Central memory CD4-positive, alpha-beta T cell (primary cell): ENCODE data around the gene GXYLT1.
"Not testable (repeated sequence)": the region's sequence is repeated elsewhere in the genome, so short reads cannot be mapped to it uniquely, and the experiment has no call there.

Experiments used
- DNase-seq: peaks from one replicate; pipeline ENCODE4 v3.0.0; 2022
- total RNA-seq, 3 experiments: gene quantifications; one replicate each; lab custom pipeline; 2026; lab: John Stamatoyannopoulos, UW

Gene GXYLT1, protein sequence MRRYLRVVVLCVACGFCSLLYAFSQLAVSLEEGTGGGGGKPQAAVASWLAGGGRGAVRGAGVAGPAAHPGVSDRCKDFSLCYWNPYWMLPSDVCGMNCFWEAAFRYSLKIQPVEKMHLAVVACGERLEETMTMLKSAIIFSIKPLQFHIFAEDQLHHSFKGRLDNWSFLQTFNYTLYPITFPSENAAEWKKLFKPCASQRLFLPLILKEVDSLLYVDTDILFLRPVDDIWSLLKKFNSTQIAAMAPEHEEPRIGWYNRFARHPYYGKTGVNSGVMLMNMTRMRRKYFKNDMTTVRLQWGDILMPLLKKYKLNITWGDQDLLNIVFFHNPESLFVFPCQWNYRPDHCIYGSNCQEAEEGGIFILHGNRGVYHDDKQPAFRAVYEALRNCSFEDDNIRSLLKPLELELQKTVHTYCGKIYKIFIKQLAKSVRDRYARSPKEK
- total RNA-seq: 25.5 to 29.2 (median 27.0) reads per million in 3 experiments

DNA sequence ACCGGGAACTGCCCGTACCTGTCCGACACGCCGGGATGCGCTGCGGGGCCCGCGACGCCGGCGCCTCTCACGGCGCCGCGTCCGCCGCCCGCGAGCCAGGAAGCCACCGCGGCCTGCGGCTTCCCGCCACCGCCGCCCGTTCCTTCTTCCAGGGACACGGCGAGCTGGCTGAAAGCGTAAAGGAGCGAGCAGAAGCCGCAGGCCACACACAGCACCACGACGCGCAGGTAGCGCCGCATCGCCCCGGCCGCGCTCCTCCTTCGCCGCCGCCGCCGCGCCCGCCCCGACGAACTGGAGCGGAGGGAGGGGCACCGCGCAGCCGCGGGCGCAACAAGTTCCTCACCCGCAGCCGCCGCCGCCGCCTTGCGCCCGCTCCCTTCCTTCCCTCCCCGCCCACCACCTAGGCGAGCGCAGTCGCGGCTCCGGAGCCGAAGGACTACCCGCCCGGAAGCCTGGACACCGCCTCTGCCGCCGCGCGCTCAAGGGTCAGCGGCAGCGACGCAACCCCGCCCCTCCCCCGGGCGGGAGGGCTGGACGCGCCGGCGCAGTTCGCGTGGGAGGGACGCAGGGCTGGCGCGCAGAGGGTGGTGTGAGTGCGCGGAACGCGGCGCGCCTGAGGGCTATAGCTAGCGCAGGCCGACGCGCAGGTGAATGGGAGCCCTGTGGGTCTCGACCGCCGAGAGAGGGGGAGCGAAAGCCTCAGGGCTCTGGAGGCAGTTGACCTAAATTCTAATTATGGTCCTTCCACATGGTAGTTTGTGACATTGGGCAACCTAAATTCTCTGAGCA is at the start of gene GXYLT1:
TSS of gene GXYLT1 (minus strand) at position 467 of the 789 bp plus-strand sequence. CDS start at position 239, 228 bp downstream.
- peak; percentile 72 for DNase-seq

DNA sequence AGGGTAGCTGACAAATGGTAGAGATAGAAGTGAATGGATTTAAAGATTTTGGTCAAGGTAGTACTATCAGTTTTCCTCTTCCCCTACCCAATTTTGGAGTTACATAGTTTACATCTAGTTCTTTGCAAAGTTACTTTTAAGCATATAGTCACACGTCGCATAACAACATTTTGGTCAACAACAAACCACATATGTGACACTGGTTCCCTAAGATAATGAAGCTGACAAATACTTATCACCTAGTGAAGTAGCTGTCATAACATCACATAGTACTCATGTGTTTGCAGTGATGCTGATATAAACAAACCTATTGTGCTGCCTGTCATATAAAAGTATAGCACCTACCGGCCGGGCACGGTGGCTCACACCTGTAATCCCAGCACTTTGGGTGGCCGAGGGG is 48.0 kb upstream of the GXYLT1 start:
- DNase-seq: no peak

DNA sequence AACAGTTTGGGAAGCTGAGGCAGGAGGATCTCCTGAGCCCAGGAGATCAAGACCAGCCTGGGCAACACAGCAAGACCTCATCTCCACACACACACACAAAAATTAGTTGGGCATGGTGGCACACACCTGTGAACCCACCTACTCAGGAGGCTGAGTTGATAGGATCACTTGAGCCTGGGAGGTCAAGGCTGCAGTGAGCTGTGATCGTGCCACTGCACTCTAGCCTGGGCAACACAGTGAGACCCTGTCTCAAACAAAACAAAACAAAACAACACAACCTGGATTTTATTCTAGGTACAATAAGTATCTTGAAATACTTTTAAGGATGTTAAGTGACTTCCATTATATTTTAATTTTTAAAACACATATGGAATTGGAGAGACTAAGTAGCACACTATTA is 47.6 kb upstream of the GXYLT1 start:
- no peak for DNase-seq

DNA sequence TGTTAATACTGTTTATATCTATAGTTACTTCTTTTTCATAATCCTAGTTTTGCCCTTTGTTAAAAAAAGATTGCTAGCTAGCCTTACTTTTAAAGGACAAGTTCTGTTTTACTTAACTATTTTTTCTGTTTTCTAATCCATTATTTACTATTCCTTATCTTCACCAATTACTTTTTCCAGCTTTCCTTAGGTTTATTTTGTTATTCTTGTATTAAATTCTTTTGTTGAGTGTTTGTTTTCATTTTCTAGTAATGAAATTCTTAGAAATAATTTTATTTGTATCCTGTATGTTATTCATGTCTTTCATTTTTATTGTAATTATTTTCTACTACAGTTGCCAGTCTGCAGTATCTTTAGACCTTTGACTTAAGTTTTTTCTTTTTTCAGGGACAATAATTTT is 45.7 kb upstream of the GXYLT1 start:
- no peak for DNase-seq

DNA sequence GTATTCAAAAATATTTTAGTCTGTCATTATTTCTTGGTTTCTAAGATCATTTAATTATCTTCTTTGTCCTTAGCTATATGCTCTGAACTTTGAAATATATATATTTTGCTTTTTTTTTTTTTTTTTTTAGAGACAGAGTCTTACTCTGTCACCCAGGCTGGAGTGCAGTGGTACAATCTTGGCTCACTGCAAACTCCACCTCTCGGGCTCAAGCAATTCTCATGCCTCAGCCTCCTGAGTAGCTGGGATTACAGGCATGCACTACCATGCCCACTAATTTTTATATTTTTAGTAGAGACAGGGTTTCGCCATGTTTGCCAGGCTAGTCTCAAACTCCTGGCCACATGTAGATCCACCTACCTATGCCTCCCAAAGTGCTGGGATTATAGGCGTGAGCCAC is 43.6 kb upstream of the GXYLT1 start:
- not testable (repeated sequence) for DNase-seq

DNA sequence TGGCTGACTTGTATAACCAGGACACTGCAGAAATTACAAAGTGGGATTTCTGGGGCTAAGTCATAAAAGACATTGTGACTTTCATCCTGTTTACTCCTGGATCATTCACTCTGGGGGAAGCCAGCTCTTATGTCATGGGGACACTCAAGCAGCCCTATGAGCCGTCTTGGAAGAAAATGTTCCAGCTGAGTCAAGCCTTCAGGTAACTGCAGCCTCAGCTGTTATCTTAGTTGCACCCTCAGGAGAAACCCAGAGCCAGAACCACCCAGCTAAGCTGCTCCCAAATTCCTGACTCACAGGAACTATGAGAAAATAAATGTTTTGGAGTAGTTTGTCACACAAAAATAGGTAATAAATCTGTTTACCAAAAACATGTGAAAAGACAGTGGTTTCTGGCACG is 43.1 kb upstream of the GXYLT1 start:
- no peak for DNase-seq

DNA sequence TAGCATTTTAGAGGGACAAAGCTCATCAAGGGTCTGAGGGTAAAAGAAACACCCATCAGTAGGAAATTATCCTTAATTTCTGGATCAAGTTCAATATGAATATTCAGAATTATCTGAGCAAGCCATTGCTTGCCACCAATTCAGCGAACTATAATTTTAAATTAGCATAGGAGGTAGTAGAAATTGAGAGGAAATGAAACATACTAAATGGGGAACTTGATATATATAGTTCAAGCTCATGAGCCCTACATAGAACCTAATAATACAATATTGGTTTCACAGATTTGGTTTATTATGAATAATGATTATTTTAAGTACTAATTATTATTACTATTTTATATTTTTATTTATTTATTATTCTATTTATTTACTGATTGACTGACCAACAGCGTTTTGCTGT is 42.1 kb upstream of the GXYLT1 start:
- no peak for DNase-seq

DNA sequence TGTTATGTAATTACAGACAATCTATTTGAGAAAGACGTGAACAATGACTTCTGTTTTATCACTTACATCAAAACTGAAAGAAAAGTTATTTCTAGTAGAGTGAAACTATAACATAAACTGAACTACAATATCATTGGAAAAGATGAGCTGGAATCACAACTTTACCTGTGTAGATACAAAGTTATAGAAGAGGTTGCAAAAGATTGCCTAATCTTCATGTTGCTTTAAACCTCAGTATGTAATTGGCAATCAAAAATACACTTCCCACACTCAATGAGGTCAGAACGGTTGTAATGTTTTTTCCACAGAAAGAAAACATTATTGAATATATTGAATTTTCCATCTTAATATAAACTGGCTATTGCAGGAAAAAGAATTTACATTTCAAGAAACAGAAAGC is 37.7 kb upstream of the GXYLT1 start:
- DNase-seq: no peak

DNA sequence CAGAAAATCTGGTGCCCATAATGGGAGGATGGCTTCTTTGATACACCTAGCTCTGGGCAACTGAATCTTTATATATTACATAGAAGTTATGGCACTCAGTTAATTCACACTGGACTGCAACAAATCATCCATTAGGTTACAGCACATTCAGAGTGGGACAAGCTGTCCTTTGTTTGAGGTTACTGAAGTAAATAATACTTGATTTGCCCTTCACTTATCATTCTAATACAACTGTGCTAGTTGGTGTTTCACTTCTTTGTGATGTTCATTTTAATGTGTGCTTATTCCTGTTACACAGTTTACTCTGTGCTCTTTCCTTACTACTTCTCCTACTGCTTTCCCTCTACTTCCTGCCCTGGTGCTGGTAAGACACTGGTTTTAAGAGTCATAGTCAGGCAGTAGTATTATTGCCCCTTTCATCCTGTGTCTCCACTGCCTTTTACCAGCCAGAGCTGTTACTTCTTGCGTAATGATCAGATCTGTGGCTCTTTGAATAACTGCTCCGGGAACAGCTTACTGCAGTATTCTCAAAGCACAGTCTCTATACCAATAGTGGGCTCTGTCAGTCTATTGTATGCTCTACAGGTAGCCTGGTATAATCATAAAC is 36.4 kb upstream of the GXYLT1 start:
- no peak for DNase-seq

DNA sequence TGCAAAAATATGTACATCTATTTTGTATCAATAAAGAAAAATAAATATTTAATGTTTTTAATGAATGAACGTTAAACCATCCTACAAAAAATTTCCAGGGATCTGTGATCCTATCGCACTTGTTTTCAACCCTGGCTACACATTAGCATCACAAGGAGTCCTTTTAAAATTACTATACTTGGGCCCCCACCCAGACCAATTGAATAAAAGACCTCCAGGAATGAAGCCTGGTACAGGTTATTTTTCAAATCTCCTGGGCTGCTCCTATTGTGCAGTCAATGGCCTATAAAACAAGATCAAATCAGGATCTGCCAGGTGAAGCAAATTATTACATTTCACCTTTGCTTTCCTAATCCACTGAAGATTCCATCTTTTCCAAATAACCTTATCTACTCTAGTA is 33.4 kb upstream of the GXYLT1 start:
- no peak for DNase-seq

DNA sequence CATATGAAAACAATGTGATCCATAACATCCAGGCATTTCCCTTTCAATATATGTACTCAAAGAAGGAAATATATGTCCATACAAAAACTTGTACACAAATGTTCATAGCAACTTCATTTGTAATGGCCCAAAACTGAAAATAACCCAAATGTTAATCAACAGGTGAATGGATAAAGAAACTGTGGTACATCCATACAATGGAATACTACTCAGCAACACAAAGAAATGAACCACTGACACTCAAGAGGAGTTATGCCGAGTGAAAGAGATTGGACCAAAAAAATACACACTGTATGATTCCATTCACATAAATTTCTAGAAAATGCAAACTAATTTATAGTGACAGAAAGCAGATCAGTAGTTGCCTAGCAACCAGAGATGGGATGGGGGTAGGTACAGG is 30.3 kb upstream of the GXYLT1 start:
- no peak for DNase-seq

DNA sequence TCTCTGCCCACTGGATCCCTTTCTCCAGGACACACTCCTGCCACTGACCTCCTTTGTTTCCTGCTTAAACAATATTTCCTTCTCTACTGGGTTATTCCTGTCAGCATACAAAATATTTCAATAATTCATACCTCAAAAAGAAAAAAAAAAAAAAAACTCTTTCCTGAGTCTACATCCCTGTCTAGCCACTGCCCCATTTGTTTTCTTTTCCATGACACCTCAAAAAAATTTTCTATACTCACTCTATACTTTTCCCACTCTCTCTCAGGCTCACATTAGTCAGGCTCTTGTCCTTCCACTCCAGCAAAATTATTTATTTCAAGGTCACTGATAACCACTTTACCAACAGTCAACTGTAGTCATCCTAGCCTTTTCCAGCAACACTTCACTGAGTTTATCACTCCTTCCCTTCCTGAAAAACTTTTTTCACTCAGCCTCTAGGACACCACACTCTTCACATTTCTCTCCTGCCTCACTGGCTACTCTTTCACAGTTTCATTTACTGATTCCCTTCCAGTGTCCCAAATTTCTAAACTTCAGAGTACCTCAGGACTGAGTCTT is 29.4 kb upstream of the GXYLT1 start:
- no peak for DNase-seq

DNA sequence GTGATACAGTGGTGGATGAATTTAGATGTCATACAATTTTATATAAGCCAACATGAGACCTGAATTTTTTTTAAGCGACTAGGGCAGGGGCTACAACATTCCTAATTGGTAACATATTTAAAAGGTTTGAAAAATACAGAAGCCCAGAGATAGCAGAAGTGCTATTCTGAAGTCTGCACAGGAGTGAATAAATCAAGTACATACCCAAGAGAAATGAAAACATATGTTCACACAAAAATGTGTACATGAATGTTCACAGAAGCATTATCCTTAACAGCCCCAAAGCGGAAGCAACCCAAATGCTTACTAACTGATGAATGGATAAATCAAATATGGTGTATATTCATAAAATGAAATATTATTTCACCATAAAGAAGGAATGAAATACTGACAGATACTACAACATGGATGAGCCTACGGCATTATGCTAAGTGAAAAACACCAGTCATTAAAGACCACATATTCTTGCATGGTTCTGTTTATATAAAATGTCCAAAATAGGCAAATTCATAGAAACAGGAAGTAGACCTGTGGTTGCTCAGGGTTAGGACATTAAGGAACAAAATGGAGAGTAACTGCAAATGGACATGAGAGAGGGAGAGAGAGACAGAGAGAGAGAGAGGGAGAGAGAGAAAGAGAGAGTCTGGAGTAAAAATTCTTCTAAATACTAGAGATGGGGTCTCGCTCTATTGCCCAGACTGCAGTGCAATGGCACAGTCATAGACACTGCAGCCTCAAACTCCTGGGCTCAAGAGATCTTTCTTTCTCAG is 28.0 kb upstream of the GXYLT1 start:
- DNase-seq: no peak

DNA sequence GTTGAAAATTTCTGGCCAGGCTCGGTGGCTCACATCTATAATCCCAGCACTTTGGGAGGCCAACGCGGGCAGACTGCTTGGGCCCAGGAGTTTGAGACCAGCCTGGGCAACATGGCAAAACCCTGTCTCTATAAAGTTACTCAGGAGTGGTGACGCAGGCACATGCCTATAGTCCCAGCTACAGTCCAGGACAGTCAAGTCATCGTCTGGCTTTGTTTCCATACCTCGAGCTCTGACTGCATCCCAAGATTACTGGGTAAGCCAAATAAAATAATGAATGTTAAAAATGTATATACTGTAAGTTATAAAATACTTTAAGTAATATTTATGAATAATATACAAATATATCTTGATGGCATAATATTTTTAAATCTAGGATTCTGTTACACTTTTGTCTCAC is 23.0 kb upstream of the GXYLT1 start:
- DNase-seq: no peak

DNA sequence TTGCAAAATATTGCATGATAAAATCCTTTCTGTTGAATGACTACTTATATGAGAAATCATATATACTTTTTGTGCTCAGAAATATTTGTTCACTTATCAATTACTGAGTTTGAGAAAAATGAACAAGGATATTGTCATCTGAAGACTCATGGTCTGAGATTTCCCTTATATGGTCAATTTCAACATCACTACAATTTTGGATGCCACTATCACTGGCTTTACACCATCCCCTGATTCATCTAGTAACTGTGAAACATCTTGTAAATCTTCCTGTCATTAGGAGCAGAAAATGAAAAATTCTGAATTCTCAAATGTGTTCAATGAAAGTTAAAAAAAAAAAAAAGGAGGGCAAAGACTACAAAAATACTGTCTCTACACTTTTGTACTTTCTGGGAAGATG is 21.8 kb upstream of the GXYLT1 start:
- no peak for DNase-seq

DNA sequence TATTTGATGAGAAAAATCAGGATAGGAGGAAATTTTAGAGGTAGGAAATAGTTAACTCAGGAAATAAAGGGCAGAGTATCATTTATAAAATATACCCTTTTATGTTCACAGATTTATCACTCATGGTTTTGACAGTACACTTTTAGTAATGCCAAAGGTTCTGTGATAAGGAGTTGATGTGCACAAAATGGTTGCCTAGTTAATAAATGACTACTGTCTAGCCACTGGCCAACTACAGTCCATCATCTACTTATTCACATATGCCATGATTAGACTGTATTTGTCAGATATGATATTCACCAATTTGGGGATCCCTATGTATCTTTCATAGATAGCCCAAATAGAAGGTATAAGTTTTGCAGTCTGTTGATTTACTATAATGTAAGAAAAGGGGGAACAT is 19.2 kb upstream of the GXYLT1 start:
- DNase-seq: no peak

DNA sequence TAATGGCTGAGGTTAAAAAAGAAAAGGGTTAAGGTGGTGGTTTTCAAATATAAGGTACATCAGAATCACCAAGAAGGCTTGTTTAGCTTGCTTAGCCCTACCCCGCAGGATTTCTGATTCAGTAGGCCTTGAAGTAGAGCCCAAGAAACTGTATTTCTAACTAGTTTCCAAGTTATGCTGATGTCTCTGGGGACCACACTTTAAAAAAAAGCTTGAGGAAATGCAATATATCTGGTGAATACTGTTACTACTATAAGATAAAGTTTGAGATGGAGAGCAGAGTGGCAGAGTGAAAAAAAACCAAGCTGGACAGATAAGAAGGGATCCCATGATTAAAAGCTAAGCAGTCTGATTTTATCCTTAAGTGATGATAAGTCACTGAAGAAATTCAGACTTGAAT is 18.3 kb upstream of the GXYLT1 start:
- no peak for DNase-seq

DNA sequence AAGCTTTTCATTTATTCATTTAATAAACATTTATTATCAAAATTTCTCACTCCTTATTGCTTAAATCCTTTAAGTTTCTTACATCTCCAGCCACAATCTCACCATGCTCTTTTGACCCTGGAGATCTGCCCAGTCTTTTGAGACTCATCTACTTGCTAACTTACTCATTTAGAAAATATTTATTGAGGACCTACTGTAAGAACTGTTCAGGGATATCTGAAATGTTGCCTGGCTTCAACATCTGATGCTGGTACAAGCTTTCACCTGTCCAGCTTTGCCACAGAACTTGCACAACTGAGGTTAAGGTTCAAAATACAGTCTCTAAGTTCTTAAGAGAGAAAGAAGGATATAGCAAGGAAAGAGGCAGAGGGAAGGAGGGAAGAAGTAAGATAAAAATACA is 17.5 kb upstream of the GXYLT1 start:
- DNase-seq: no peak

DNA sequence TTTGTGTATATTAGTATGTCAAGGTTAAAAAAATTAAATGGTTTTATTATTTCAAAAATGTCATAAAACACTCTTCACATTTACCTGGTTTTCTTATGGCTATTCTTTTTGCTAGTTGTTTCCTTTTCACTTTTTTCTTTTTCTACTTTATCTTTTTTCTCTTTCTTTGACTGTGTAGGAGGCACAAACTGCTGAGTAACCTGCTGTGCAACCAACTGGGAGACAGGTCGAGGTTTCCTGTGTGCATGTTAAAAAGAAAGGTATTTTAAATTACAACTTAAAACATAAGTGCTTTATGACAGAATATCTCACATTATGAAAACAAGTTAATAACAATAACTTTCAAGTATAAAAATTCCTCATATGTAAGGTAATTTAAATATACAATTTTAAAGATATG is 16.9 kb upstream of the GXYLT1 start:
- DNase-seq: no peak

DNA sequence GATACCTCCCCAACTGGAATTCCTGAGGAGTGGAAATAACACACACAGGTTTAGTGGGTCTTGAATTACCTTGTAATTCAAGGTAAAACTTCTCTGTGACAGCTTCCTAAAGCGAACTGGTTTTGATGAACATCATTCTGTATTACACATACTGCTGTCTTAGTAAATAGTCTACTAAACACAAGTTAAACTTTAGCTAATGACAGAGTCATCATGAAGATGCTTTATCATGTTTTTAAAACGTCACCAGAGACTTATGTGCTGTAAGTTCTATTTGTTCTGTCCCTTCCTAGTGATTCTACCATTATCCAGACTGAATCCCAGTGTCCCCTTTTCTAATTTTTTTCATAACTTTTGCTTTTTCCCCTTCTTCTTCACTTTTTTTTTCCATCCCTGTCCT is 11.6 kb upstream of the GXYLT1 start:
- DNase-seq: no peak

DNA sequence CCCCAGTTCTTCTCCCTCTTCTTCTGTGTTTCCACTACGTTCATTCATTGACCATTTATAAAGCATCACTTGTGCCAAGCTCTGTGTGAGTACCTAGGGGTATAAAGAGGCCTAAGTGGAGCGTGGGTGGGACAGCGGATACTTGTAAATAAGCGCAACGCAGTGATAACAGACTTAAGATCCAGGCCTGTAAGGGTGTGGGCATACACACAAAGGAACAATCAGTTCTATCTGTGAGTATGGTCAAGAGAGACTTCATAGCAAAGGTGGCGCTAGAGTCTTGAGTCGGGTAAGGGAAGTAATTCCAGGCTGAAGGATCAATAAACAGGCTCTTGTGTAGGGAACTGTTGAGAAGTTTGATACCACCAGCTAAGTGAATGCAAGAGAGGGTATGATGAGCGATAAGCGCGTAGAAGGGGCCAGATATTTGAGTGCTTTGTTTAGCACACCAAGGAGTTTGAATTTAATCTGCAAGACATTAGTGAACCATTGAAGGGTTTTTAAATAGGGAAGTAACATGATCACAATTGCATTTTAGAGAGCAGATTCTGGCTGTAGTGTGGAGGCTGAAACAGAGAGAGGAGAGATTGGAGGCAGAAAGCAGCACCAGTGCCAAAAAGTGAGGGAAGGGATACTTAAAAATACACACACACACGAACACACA is 1.0 kb upstream of the GXYLT1 start:
- DNase-seq: no peak

DNA sequence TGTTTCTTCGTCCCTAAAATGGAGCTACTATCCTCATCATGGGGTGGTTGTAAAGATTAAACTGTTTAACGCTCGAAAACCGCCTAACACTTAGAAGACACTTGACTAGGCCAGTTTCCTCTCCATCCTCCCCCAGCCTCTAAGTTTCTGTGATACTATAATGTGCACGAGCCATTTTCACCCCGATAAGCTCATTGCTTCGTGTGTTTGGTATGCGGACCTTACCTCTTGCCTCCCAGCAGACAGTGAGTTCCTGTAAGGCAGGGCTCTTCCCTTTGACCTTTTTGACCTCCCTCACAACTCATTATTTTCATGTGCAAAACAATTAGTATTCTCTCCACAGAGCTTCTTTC is 499 bp upstream of the GXYLT1 start:
- no peak for DNase-seq
